Body of pancreas (tissue), 4 donors: ENCODE results near the gene ZNF622.
A peak's percentile ranks its signal among the peaks of the same experiment; 100 is the strongest.

ENCODE experiments used
- CTCF ChIP-seq, 7 experiments: fragments of 450-650 bp in 4 of 7; fragments of 200-600 bp in 3 of 7; sonication (generic) in 3 of 7; IDR thresholded peaks; one replicate each; pipeline ENCODE4 v1.5.1; 2016 to 2019; ENCODE audit warnings: antibody characterized with exemption in 7 of 7
- POLR2A ChIP-seq, 3 donors: fragments of 450-650 bp; IDR thresholded peaks; one replicate each; pipeline ENCODE4 v1.6.1; 2016; ENCODE audit warnings: antibody characterized with exemption in 3 of 3, mild to moderate bottlenecking in 2 of 3

DNA sequence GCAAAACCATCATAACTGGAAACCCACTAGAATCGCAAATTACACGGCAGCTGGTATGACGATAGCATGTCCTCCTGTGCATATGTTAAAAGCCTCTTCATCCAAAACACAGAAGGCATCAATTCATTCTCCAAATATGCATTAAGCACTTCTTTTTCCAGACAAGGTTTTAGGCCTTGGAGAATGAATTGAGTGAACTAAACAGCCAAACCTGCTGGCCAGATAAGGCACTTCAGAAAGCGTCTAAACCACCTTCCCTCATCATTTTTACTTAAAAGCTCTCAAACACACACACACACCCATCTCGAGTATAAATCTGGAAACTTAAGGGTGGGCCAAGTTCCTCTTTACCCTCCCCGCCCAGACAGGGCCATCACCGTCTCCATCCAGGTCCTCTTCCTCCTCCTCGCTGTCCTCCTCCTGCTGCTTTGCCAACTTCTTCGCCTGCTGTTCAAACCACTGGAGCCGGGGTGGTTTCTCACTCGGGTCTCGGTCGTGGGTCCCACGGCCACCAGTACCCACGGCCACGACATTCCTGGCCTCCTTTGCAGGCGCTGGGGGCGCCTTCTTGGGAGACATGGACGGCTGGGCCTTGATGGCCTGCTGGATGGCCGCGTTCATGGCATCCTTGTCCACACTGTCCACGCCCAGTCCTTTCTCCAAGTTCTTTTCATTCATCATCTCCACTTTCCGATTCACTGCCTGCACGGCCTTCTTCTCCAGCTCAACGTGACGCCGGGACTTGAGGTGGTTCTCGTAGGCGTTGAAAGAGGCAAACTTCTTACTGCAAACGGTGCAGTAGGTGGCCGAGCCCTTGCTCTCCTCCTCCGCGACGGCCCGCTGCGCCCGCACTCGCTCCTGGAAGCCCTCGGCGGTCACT, 696 bp downstream of the ZNF622 start:
- TF ChIP-seq CTCF (IDR thresholded peaks at IDR 0.05), result peak in 3 of 7 experiments; percentile 6 to 37 (median 12)
- TF ChIP-seq POLR2A (IDR thresholded peaks at IDR 0.05), result no peak
